OCI-LY1 (cell line): ENCODE measurements around the gene DHPS.

Source experiments
- H2AFZ ChIP-seq: fragments of 200-600 bp; sonication (generic), shearing (Covaris generic); 2 replicates; pipeline ENCODE4 v1.6.0; 2014; ENCODE audit warnings: antibody characterized with exemption, mild to moderate bottlenecking, low read length
- H3F3A ChIP-seq: fragments of 200-600 bp; sonication (generic), shearing (Covaris generic); 2 replicates; pipeline ENCODE4 v1.6.0; 2014; ENCODE audit warnings: mild to moderate bottlenecking, antibody characterized with exemption, low read length, moderate library complexity; ENCODE audit not compliant: insufficient read depth
- H3K27ac ChIP-seq: fragments of 200-600 bp; sonication (generic); 2 replicates; pipeline ENCODE4 v1.5.1; 2014; ENCODE audit warnings: low read length, mixed run types, mild to moderate bottlenecking, low read depth; ENCODE audit not compliant: poor library complexity, severe bottlenecking
- H3K27me3 ChIP-seq: fragments of 200-600 bp; sonication (generic); 2 replicates; pipeline ENCODE4 v1.6.0; 2014; ENCODE audit warnings: antibody characterized with exemption, mild to moderate bottlenecking, low read length, moderate library complexity; ENCODE audit not compliant: insufficient read depth
- H3K36me3 ChIP-seq: fragments of 200-600 bp; sonication (generic); 2 replicates; pipeline ENCODE4 v1.6.1; 2014; ENCODE audit warnings: mild to moderate bottlenecking, antibody characterized with exemption, low read length, moderate library complexity, mixed read lengths; ENCODE audit not compliant: insufficient read depth
- H3K4me1 ChIP-seq: fragments of 200-600 bp; sonication (generic); 2 replicates; pipeline ENCODE4 v1.5.1; 2014; ENCODE audit warnings: mild to moderate bottlenecking, low read length, moderate library complexity; ENCODE audit not compliant: insufficient read depth, severe bottlenecking
- H3K4me2 ChIP-seq: fragments of 200-600 bp; sonication (generic), shearing (Covaris generic); 2 replicates; pipeline ENCODE4 v1.6.1; 2014; ENCODE audit warnings: low read length
- H3K4me3 ChIP-seq: fragments of 200-600 bp; sonication (generic); 2 replicates; pipeline ENCODE4 v1.5.1; 2014; ENCODE audit warnings: low read length, low read depth, mild to moderate bottlenecking, mixed read lengths; ENCODE audit not compliant: poor library complexity, severe bottlenecking
- H3K79me2 ChIP-seq: fragments of 200-600 bp; shearing (Covaris generic); 2 replicates; pipeline ENCODE4 v1.6.1; 2016; ENCODE audit warnings: mixed run types, low read length, mixed read lengths; ENCODE audit not compliant: insufficient read depth
- H3K9ac ChIP-seq: fragments of 200-600 bp; sonication (generic), shearing (Covaris generic); 2 replicates; pipeline ENCODE4 v1.6.1; 2014; ENCODE audit warnings: mild to moderate bottlenecking, low read length, mixed read lengths
- H3K9me2 ChIP-seq: fragments of 200-600 bp; sonication (generic), shearing (Covaris generic); 2 replicates; pipeline ENCODE4 v1.6.1; 2014; ENCODE audit warnings: low read depth, mild to moderate bottlenecking, low read length, mixed read lengths
- H3K9me3 ChIP-seq: fragments of 200-600 bp; shearing (Covaris generic); 2 replicates; pipeline ENCODE4 v1.6.1; 2014; ENCODE audit warnings: low read length, mixed read lengths
- H4K20me1 ChIP-seq: fragments of 200-600 bp; sonication (generic), shearing (Covaris generic); 2 replicates; pipeline ENCODE4 v1.6.0; 2016; ENCODE audit warnings: mild to moderate bottlenecking, low read length; ENCODE audit not compliant: insufficient read depth
- EZH2 ChIP-seq: fragments of 200-600 bp; sonication (generic), shearing (Covaris generic); IDR thresholded peaks from 2 replicates; pipeline ENCODE4 v1.8.0; 2017; ENCODE audit warnings: borderline replicate concordance, mixed run types, mild to moderate bottlenecking, antibody characterized with exemption, low read length, moderate library complexity, mixed read lengths
- TF ChIP-seq, protein P1 (sequence below): fragments of 200-600 bp; sonication (generic), shearing (Covaris generic); IDR thresholded peaks from 2 replicates; pipeline ENCODE4 v1.5.1; 2017; ENCODE audit warnings: mild to moderate bottlenecking, antibody characterized with exemption, low read length, moderate library complexity, mixed read lengths

The DHPS gene

GRCh38 chr19:12696366-12697335 lies 15.0 kb upstream of the DHPS start, which contains the start of gene FBXW9:
Gene FBXW9 (minus strand): TSS chr19:12696631. CDS start chr19:12696581, 50 bp downstream.
- Histone ChIP-seq H3K9me3 (no peaks in the 10 kb centered on the region), H3K27me3 (no peaks in the 10 kb centered on the region), H3K9me2 (no peaks in the 10 kb centered on the region), H3K4me2 (peak within 1 kb of the TSS; percentile 89), H3K27ac (peak within 1 kb of the TSS; percentile 92), H3F3A (peaks cover 7% of the 10 kb centered on the region; the same call in 1 of the 2 replicates), H3K9ac (peak within 1 kb of the TSS; percentile 72), H2AFZ (no peak within 1 kb of the TSS), H3K4me1 (peaks cover 20% of the 10 kb centered on the region), H3K36me3 (peaks cover 33% of the 10 kb centered on the region), H4K20me1 (no peaks in the 10 kb centered on the region), H3K4me3 (peak within 1 kb of the TSS; percentile 80), H3K79me2 (no peaks in the 10 kb centered on the region)
- TF ChIP-seq EZH2: no peak
- TF ChIP-seq, protein P1, sequence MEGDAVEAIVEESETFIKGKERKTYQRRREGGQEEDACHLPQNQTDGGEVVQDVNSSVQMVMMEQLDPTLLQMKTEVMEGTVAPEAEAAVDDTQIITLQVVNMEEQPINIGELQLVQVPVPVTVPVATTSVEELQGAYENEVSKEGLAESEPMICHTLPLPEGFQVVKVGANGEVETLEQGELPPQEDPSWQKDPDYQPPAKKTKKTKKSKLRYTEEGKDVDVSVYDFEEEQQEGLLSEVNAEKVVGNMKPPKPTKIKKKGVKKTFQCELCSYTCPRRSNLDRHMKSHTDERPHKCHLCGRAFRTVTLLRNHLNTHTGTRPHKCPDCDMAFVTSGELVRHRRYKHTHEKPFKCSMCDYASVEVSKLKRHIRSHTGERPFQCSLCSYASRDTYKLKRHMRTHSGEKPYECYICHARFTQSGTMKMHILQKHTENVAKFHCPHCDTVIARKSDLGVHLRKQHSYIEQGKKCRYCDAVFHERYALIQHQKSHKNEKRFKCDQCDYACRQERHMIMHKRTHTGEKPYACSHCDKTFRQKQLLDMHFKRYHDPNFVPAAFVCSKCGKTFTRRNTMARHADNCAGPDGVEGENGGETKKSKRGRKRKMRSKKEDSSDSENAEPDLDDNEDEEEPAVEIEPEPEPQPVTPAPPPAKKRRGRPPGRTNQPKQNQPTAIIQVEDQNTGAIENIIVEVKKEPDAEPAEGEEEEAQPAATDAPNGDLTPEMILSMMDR: no peak

GRCh38 chr19:12695997-12696365 lies 14.3 kb upstream of the DHPS start:
- Histone ChIP-seq H3F3A (peaks cover 7% of the 10 kb centered on the region; the same call in 1 of the 2 replicates), H3K36me3 (peaks cover 26% of the 10 kb centered on the region), H3K4me1 (peaks cover 20% of the 10 kb centered on the region), H3K4me2 (peak overlapping the region; percentile 89), H3K9ac (peak overlapping the region; percentile 72), H3K9me3 (no peaks in the 10 kb centered on the region), H3K27ac (no peak overlapping the region), H4K20me1 (no peaks in the 10 kb centered on the region), H3K27me3 (no peaks in the 10 kb centered on the region), H2AFZ (no peak overlapping the region), H3K9me2 (no peaks in the 10 kb centered on the region), H3K79me2 (no peaks in the 10 kb centered on the region), H3K4me3 (peak overlapping the region; percentile 80)
- no peak for TF ChIP-seq EZH2
- TF ChIP-seq, protein P1: no peak

DNA sequence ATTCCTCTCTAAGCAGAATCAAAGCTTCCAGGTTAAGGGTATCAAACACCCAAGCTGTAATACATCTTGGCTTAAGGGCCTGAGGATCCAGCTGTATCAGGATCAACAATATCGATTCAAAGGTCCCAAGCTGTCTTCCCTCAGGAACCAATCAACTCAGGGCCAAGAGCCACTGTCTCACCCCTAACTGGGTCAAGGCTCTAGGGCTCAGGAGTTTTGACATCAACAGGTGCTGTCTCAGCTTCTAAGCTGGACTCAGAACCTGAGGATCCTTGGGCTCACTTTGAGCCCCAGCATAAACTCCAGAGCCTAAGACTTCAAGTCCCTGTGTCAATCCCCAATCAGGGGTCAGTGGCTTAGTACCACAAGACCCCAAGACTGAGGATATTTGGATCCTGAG lies 13.8 kb upstream of the DHPS start:
- H3K4me3 ChIP-seq: peak overlapping the region; percentile 80
- H3K36me3 ChIP-seq: peaks cover 22% of the 10 kb centered on the region; the same call in 1 of the 2 replicates
- peaks cover 7% of the 10 kb centered on the region; the same call in 1 of the 2 replicates for H3F3A ChIP-seq
- no peak overlapping the region for H2AFZ ChIP-seq
- peak overlapping the region; percentile 72 for H3K9ac ChIP-seq
- no peak overlapping the region for H3K27ac ChIP-seq
- no peaks in the 10 kb centered on the region for H4K20me1 ChIP-seq
- H3K79me2 ChIP-seq: no peaks in the 10 kb centered on the region
- peaks cover 20% of the 10 kb centered on the region for H3K4me1 ChIP-seq
- TF ChIP-seq EZH2: no peak
- TF ChIP-seq, protein P1: no peak
- no peaks in the 10 kb centered on the region for H3K9me2 ChIP-seq
- no peaks in the 10 kb centered on the region for H3K27me3 ChIP-seq
- H3K4me2 ChIP-seq: peak overlapping the region; percentile 89
- no peaks in the 10 kb centered on the region for H3K9me3 ChIP-seq
